ENCODE results near the gene G3BP1.
"Not testable (repeated sequence)": the region's sequence is repeated elsewhere in the genome, so short reads cannot be mapped to it uniquely, and the experiment has no call there.

Gene G3BP1

DNA sequence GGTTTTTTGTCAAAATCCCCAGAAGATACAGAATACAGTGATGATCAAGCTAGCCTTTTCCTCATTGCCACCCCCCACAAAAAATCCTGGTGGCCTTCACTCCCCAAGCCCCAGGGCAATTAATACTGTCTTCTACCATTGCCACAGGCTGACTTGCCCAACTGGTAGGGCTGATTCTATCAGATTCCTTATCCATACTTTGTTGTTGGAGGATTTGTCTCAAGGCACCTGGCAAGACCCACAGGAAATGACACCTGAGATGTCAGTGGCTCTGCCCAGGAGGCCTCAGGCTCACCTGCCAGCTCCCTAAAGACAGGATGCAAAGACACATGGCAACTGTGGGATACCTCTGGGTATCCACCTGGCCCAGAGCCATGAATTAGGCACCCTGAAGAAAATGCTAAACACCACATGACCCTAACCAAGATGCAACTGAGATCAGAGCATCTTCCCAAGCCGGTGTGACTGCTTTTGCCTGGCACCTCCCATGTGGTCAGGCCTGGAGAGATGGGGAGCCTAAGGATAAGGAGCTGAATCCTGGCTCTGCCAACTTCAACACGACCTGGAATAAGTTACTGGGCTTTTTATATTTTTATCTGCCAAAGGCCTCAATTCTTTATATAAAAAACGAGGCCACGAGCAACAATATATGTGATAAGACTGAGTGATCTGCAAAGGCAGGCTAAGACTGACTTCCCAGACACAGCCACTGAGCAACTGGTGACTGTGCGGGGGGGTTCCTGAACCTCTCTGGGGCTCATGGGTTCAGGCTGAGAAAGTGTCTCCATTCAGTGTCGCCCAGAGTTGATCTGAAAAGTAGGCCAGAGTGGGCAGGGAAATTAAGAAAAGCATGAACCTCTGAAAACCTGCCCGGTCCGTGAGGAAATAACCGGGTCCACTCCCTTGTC is 14.3 kb upstream of the G3BP1 start:
- peak; percentile 34 to 36 for DNase-seq

GRCh38 chr5:151758141-151758429 is 13.7 kb upstream of the G3BP1 start:
- no peak for DNase-seq

GRCh38 chr5:151758430-151759241 is 13.1 kb upstream of the G3BP1 start, which contains the start of gene ATOX1:
TSS of gene ATOX1 (minus strand) at chr5:151758631. CDS start at chr5:151758551, 80 bp downstream.
- DNase-seq = peak; percentile 88 to 89

GRCh38 chr5:151764801-151765200 is 7.0 kb upstream of the G3BP1 start:
- no peak for DNase-seq

DNA sequence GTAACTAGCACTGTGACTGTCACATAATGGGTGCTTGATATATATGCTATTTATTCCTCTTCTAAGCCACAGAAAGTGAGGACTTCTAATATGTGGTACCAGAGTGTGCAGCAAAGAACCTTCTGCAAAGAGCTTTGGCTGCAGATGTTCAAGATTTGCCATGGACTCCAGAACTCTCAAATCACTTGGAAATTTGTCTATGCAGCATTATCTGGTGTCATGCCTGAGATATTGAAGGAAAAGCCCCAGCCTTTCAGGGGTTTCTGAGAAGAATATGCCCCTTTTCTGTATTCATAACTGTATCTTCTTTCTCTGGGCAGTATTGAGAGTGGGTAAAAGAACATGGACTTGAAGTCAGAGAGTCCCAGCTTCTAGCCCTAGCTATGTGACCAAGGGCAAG is 4.8 kb upstream of the G3BP1 start:
- DNase-seq = no peak

DNA sequence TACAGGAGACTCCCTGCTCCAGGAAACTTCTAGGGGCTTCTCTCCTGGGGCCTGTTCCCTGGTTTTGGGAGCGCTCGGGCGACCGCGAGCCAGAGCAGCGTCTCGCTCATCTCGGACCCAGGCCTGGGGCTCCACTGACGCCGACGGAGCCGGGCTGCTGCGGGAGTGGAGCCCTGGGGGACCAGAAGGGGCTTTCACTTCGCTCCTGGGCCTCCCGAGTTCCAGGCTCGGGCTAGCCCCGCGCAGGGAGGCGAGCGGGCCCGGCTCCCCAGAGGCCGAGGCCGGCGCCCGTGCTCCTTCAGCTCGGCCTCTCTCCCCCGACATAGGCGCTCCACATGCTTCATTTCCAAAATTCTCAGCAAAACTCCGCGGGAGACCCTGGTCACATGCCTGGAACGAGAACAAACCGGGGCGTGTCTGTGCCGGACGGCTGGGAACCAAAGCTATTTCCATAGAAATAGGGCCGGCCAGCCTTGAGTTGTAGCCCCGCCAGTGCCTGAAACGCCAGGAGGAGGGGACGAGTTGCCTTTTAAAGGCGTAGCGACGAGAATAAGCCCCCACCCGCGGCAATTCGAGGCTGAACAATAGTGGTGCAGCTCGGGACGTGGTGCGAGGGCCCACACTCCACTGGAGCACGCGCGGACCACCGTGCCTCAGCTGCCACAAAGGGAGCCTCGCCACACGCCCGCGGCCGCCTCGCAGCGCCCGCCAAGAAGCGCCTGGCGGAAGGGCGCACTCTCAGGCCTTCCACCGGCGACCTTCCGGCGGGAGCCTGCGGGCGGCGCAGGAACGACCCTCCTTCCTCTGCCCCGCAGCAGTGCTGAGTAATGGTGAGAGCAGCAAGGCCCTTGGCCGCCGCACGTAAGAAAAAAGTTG is 1.1 kb upstream of the G3BP1 start:
- peak; percentile 11 to 45 for DNase-seq

DNA sequence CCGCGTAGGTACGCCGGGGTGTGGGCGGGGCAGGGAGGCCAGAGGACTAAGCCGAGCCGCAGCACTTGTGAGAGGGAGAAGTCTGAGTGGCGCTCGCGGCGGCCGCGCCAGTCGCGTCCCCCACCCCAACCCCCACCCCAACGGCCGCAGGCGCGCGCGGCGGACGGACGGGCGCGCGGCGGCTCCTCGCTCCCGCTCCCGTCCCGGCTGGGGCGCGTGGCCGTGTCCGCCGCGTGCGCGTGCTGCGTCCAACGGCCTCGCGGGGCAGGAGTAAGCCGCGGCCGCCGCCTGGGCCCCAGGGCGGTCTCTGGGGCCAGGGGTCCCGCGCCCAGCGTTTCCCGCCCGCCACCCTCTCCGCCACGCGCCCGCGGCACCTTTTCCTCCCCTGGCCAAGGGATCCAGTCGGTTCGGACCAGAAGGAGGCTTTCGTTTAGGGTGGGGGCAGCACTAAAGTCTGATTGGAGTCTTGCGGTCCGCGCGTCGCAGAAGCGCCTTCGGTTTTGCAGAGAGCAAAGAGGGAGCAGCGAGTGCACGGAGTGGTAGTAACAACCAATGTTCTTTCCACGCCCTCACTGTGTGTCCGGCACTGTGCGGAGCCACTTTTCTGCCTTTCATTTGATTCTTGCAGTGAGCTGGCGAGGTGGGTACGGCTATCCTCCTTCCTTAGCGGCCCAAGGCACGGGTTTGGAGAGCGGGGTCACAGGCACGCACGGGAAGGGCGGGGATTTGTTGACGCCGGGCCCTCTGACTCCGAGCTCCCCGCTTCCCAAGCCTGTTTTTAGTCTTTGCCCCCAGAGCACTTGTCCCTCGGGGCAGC is 483 bp downstream of the G3BP1 start:
- DNase-seq = peak; percentile 14 to 30

DNA sequence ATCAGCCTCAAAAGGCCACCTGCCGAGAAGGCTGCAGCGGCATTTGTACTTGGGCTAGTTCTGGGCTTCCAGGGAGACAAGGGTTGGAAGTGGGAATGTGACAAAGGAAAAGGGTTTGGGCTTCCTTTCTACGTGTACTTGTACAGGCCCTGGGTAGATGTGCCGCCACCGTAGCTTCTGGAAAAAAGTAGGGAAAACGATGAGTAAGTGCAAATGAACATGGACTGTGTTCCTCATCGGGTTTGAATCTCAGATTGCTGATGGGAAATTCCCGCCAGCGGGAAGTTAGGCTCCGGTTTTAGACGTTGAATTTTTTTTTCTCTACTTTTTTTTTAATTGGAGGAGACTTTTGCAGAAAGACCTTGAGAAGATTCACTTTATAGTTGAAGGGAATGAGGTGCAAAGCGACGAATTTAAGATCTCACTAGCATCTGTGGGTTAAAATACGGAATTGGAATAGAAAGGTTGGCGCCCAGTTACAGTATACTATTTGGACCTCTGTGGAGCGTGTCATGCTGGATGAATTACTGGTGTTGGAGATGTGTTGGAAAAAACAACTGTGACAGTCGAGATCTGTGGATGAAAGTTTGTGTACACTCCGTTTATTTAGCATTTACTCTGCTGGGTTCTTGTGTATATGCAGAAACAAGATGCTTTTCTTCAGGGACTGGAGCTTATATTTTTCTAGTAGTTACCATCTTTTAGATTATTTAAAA is 1.2 kb downstream of the G3BP1 start:
- DNase-seq = no peak

DNA sequence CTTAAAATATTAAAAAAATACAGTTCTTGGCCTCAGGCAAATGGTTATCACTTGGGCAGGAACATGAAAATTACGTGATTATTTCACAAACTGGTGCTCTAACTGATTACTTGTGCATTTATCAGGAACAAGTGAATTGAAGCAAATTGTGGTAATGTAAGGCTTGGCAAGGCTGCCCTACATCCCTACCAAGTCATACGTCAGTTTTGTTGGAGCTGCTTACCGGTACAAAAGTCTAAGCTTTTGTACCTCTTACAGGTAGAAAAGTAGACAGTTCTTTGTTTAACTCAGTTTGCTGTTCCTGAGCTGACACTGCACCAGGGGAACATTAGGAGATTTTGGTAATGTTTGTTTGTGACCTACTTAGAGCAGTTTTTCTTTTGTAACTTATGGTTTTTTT is 2.2 kb downstream of the G3BP1 start:
- no peak for DNase-seq

DNA sequence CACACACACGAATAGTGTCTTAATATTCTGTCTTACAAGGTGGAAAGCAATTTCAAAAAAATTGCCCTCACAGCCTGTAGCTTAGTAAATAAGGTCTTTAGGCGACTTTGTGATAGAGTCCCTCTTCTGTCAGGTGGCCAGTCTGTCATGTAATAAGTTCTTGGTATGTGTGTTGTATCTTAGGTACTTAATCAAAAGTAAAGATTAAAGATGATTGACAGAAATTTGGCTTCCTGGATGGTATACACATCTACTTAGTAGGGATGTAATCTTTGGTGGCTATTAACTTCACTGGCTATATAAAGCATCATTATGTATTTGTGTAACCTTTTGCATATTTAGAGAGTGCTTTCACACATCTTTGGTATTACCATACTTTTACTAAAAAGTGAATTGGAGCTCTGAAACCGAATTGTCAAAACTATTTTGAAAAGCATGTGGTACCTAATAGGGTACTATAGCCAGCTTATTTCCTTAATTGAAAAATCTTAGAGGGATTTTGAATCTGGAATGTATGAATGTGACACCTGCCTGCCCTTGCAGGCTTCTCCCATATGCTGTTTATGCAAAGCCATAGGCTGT is 3.4 kb downstream of the G3BP1 start:
- DNase-seq = no peak

GRCh38 chr5:151779531-151780125 is 7.9 kb downstream of the G3BP1 start:
- DNase-seq = no peak

GRCh38 chr5:151780348-151780747 is 8.6 kb downstream of the G3BP1 start:
- DNase-seq = no peak

- no peak for DNase-seq
Observed at GRCh38 chr5:151781201-151781600, 9.4 kb downstream of the G3BP1 start.

DNA sequence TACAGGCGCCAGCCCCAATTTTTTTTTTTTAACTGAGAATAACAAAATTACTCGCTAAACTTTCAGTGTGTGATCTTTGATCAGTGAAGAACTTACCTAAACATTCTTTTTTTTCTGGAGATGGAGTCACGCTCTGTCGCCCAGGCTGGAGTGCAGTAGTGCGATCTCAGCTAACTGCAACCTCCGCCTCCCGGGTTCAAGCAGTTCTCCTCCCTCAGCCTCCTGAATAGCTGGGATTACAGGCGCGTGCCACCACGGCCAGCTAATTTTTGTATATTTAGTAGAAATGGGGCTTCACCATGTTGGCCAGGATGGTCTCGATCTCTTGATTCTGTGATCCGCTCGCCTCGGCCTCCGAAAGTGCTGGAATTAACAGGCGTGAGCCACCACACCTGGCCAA is 11.9 kb downstream of the G3BP1 start:
- not testable (repeated sequence) for DNase-seq

DNA sequence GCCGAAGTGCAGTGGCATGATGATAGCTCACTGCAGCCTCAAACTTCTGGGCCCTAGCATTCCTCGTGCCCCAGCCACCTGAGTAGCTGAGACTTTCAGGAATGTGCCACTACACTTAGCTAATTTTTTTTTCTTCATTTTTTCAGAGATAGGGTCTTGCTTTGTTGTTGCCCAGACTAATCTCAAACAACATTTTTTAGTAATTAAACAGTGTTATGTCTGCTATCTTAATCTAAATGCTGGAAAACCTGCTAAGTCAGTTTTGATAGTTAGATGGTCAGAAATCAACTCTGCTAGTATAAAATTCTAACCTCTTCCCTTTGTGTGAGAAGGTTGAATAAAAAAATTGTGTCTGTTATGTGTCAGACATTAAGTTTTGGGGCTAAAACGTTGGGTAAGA is 12.4 kb downstream of the G3BP1 start:
- no peak for DNase-seq

- no peak for DNase-seq
Observed at GRCh38 chr5:151786468-151786867, 14.7 kb downstream of the G3BP1 start.

DNA sequence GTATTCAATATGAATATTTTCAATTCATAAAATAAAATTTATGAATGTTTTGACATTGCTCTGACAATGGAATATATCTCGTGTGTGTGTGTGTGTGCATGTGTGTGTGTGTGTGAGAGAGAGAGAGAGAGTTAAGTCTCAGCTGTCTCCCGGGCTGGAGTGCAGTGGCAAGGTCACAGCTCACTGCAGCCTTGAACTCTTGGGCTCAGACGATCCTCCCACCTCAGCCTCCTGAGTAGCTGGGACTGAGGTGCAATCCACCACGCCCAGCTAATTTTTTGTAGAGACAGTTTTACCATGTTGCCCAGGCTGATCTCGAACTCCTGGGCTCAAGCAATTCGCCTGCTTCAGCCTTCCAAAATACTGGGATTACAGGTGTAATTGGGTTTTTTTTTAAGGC is 16.1 kb downstream of the G3BP1 start:
- DNase-seq = no peak

GRCh38 chr5:151793358-151793757 is 21.6 kb downstream of the G3BP1 start:
- DNase-seq = no peak

GRCh38 chr5:151795426-151795825 is 23.7 kb downstream of the G3BP1 start:
- no peak for DNase-seq

- no peak for DNase-seq
Observed at GRCh38 chr5:151798674-151799073, 26.9 kb downstream of the G3BP1 start.

- DNase-seq = no peak
Observed at GRCh38 chr5:151799407-151799806, 27.7 kb downstream of the G3BP1 start.
